GM23338 (cell line): ENCODE data around the gene CLIC5. TPM values are rescaled to one million over a fixed set of nuclear protein-coding genes. Genes with fewer than 3 reads are reported as not detected.

ENCODE experiments used
- ATAC-seq: fragments of 200-7000 bp; cut with Tn5 transposase; 3 replicates; pipeline ENCODE4 v1.9.1; 2020
- DNase-seq: peaks from one replicate; pipeline ENCODE4 v3.0.0-alpha.2; 2015; ENCODE audit warnings: low spot score
- H2AFZ ChIP-seq: fragments of 200-600 bp; sonication (generic); 2 replicates; pipeline ENCODE4 v1.8.0; 2016; ENCODE audit warnings: antibody characterized with exemption, mild to moderate bottlenecking, moderate library complexity
- H3F3A ChIP-seq: fragments of 200-600 bp; sonication (generic); replicated peaks from 2 replicates; pipeline ENCODE4 v1.8.0; 2017; ENCODE audit warnings: antibody characterized with exemption, mixed run types, low read depth
- H3K27ac ChIP-seq: fragments of 200-600 bp; sonication (generic); 2 replicates; pipeline ENCODE4 v1.6.1; 2016; ENCODE audit warnings: low read depth
- H3K27me3 ChIP-seq: fragments of 200-600 bp; sonication (generic); 2 replicates; pipeline ENCODE4 v1.8.0; 2016; ENCODE audit warnings: mild to moderate bottlenecking, mixed run types, moderate library complexity; ENCODE audit not compliant: insufficient read depth
- H3K36me3 ChIP-seq: fragments of 200-600 bp; sonication (generic); 2 replicates; pipeline ENCODE4 v1.8.0; 2016; ENCODE audit warnings: mild to moderate bottlenecking; ENCODE audit not compliant: insufficient read depth
- H3K4me1 ChIP-seq: fragments of 200-600 bp; sonication (generic); 2 replicates; pipeline ENCODE4 v1.8.0; 2016; ENCODE audit warnings: mild to moderate bottlenecking, moderate library complexity; ENCODE audit not compliant: insufficient read depth
- H3K4me2 ChIP-seq: fragments of 200-600 bp; sonication (generic); 2 replicates; pipeline ENCODE4 v1.7.1; 2017; ENCODE audit warnings: mixed run types
- H3K4me3 ChIP-seq: fragments of 200-600 bp; sonication (generic); 2 replicates; pipeline ENCODE4 v1.6.1; 2016; ENCODE audit warnings: mixed run types
- H3K79me2 ChIP-seq: fragments of 200-600 bp; sonication (generic); replicated peaks from 2 replicates; pipeline ENCODE4 v1.8.0; 2017; ENCODE audit warnings: mild to moderate bottlenecking; ENCODE audit not compliant: insufficient read depth
- H3K9me2 ChIP-seq: fragments of 200-600 bp; sonication (generic); 2 replicates; pipeline ENCODE4 v1.8.0; 2017; ENCODE audit not compliant: insufficient read depth
- H4K20me1 ChIP-seq: fragments of 200-600 bp; sonication (generic); replicated peaks from 2 replicates; pipeline ENCODE4 v1.8.0; 2017; ENCODE audit warnings: mild to moderate bottlenecking; ENCODE audit not compliant: insufficient read depth
- H3K27ac Mint-ChIP-seq: 2 replicates; pipeline ENCODE4 v1.8.0; 2020; ENCODE audit warnings: inconsistent platforms, mild to moderate bottlenecking, moderate library complexity, mixed read lengths
- H3K27me3 Mint-ChIP-seq: 3 replicates; pipeline ENCODE4 v1.8.0; 2022; ENCODE audit warnings: low read depth, mild to moderate bottlenecking, moderate library complexity, mixed read lengths, inconsistent platforms; ENCODE audit not compliant: insufficient read depth, poor library complexity
- H3K36me3 Mint-ChIP-seq: 3 replicates; pipeline ENCODE4 v1.8.0; 2021; ENCODE audit warnings: low read depth, mild to moderate bottlenecking, inconsistent platforms, moderate library complexity, mixed read lengths
- H3K4me1 Mint-ChIP-seq: 3 replicates; pipeline ENCODE4 v1.8.0; 2020; ENCODE audit warnings: mild to moderate bottlenecking, inconsistent platforms, mixed read lengths
- H3K4me3 Mint-ChIP-seq: 3 replicates; pipeline ENCODE4 v1.8.0; 2021; ENCODE audit warnings: moderate library complexity, mild to moderate bottlenecking, inconsistent platforms, mixed read lengths
- H3K9me3 Mint-ChIP-seq: 3 replicates; pipeline ENCODE4 v1.8.0; 2020; ENCODE audit warnings: moderate library complexity, mild to moderate bottlenecking, inconsistent platforms, mixed read lengths
- CREB1 ChIP-seq: fragments of 250-450 bp; sonication (Bioruptor Pico); IDR thresholded peaks from 2 replicates; pipeline ENCODE4 v1.5.0; 2020; ENCODE audit warnings: low read depth, mild to moderate bottlenecking, moderate library complexity
- EZH2phosphoT487 ChIP-seq: fragments of 200-600 bp; sonication (generic); IDR thresholded peaks from one replicate; pipeline ENCODE4 v1.8.1; 2018; ENCODE audit warnings: antibody characterized with exemption; ENCODE audit not compliant: unreplicated experiment
- JUNB ChIP-seq: IDR thresholded peaks from one replicate; pipeline ENCODE4 v1.6.1; 2016; ENCODE audit warnings: antibody characterized with exemption; ENCODE audit not compliant: unreplicated experiment
- NANOG ChIP-seq: IDR thresholded peaks from 2 replicates; pipeline ENCODE4 v1.6.1; 2016; ENCODE audit warnings: antibody characterized with exemption, borderline replicate concordance
- POLR2AphosphoS5 ChIP-seq: IDR thresholded peaks from 2 replicates; pipeline ENCODE4 v1.6.1; 2016; ENCODE audit warnings: antibody characterized with exemption, low read depth
- ZNF331 ChIP-seq: fragments of 250-450 bp; sonication (Bioruptor Pico); IDR thresholded peaks from 2 replicates; pipeline ENCODE4 v1.5.0; 2020; ENCODE audit warnings: low read depth, mild to moderate bottlenecking, moderate library complexity
- polyA plus RNA-seq: library from polyadenylated mRNA; unstranded; fragments of >200 nt; fragmentation: Nextera tagmentation; extraction: Ambion mirVana; gene quantifications from 2 replicates; pipeline ENCODE4 v1.2.1, GENCODE V29; 2016
- total RNA-seq: library from RNA; depleted of rRNA; stranded (reverse); fragments of >200 nt; shearing (Covaris generic); gene quantifications from 2 replicates; pipeline ENCODE4 v1.2.3, GENCODE V29; 2014
- TF ChIP-seq, protein P1 (sequence below), 2 experiments: fragments of 200-600 bp in 1 of 2; sonication (generic) in 1 of 2; conservative IDR thresholded peaks; 2 replicates each; pipeline versions ENCODE4 v1.5.1 to v1.6.1; 2016 to 2017; ENCODE audit warnings: antibody characterized with exemption in 2 of 2, low read depth in 2 of 2, mild to moderate bottlenecking in 2 of 2, moderate library complexity in 1 of 2

Gene CLIC5
- total and polyA plus RNA-seq, 2 experiments from 2014 or later, result 0.08 TPM; not detected in 1

GRCh38 chr6:45841062-45841461 lies 174.6 kb downstream of the CLIC5 start:
- Histone ChIP-seq H3K4me3 (no peak overlapping the region), H3F3A (no peaks in the 10 kb centered on the region), H3K9me2 (peaks cover 4% of the 10 kb centered on the region), H3K4me1 (no peaks in the 10 kb centered on the region), H4K20me1 (no peaks in the 10 kb centered on the region), H3K27ac (no peak overlapping the region), H2AFZ (no peak overlapping the region), H3K79me2 (no peaks in the 10 kb centered on the region), H3K4me2 (no peak overlapping the region), H3K36me3 (no peaks in the 10 kb centered on the region), H3K27me3 (no peaks in the 10 kb centered on the region)
- Mint-ChIP-seq H3K27ac (no peak overlapping the region), H3K4me3 (no peak overlapping the region), H3K36me3 (no peaks in the 10 kb centered on the region), H3K9me3 (no peaks in the 10 kb centered on the region), H3K4me1 (peaks cover 8% of the 10 kb centered on the region; the same call in 2 of the 3 replicates), H3K27me3 (peaks cover 5% of the 10 kb centered on the region)
- ATAC-seq (no peak), DNase-seq (no peak)
- TF ChIP-seq POLR2AphosphoS5, result no peak
- TF ChIP-seq, protein P1, sequence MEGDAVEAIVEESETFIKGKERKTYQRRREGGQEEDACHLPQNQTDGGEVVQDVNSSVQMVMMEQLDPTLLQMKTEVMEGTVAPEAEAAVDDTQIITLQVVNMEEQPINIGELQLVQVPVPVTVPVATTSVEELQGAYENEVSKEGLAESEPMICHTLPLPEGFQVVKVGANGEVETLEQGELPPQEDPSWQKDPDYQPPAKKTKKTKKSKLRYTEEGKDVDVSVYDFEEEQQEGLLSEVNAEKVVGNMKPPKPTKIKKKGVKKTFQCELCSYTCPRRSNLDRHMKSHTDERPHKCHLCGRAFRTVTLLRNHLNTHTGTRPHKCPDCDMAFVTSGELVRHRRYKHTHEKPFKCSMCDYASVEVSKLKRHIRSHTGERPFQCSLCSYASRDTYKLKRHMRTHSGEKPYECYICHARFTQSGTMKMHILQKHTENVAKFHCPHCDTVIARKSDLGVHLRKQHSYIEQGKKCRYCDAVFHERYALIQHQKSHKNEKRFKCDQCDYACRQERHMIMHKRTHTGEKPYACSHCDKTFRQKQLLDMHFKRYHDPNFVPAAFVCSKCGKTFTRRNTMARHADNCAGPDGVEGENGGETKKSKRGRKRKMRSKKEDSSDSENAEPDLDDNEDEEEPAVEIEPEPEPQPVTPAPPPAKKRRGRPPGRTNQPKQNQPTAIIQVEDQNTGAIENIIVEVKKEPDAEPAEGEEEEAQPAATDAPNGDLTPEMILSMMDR (conservative IDR thresholded peaks at IDR 0.05; ENCODE audit: low read depth in 2 of 2), result 0 out of 4 replicates have a peak, but pooled peaks of 1 of the 2 experiments have one; percentile 14

- Histone ChIP-seq H3K9me2 (peaks cover 4% of the 10 kb centered on the region), H3K4me3 (no peak overlapping the region), H3K79me2 (no peaks in the 10 kb centered on the region)
Measured at GRCh38 chr6:45838996-45839395, 176.7 kb downstream of the CLIC5 start.

GRCh38 chr6:45838451-45838850 lies 177.2 kb downstream of the CLIC5 start:
- Histone ChIP-seq H3K9me2 (peaks cover 4% of the 10 kb centered on the region), H3K4me3 (no peak overlapping the region), H3F3A (no peaks in the 10 kb centered on the region), H3K27me3 (no peaks in the 10 kb centered on the region), H3K4me1 (no peaks in the 10 kb centered on the region), H3K27ac (no peak overlapping the region), H4K20me1 (no peaks in the 10 kb centered on the region), H2AFZ (no peak overlapping the region), H3K4me2 (no peak overlapping the region), H3K79me2 (no peaks in the 10 kb centered on the region), H3K36me3 (no peaks in the 10 kb centered on the region)
- Mint-ChIP-seq H3K4me1 (no peaks in the 10 kb centered on the region), H3K27ac (no peak overlapping the region), H3K4me3 (no peak overlapping the region), H3K27me3 (peaks cover 5% of the 10 kb centered on the region), H3K9me3 (no peaks in the 10 kb centered on the region), H3K36me3 (no peaks in the 10 kb centered on the region)
- ATAC-seq (no peak), DNase-seq (no peak)
- TF ChIP-seq NANOG, result no peak
- TF ChIP-seq, protein P1 (conservative IDR thresholded peaks at IDR 0.05; ENCODE audit: low read depth in 2 of 2), result no peak
- TF ChIP-seq EZH2phosphoT487, result no peak
- no peak for TF ChIP-seq ZNF331
- no peak for TF ChIP-seq JUNB
- no peak for TF ChIP-seq CREB1 (CRISPR knock-in tag)

More at GRCh38 chr6:45838996-45839395, 176.7 kb downstream of the CLIC5 start:
- no peaks in the 10 kb centered on the region for H3K4me1 Mint-ChIP-seq
- H3K27me3 ChIP-seq, result no peaks in the 10 kb centered on the region
- H3K9me3 Mint-ChIP-seq, result no peaks in the 10 kb centered on the region
- H3K4me1 ChIP-seq, result no peaks in the 10 kb centered on the region
- H4K20me1 ChIP-seq, result no peaks in the 10 kb centered on the region
- H3K4me3 Mint-ChIP-seq, result no peak overlapping the region
- no peaks in the 10 kb centered on the region for H3K36me3 ChIP-seq
- ATAC-seq (no peak), DNase-seq (no peak)
- peaks cover 5% of the 10 kb centered on the region for H3K27me3 Mint-ChIP-seq
- no peak for TF ChIP-seq NANOG
- TF ChIP-seq, protein P1 (conservative IDR thresholded peaks at IDR 0.05; ENCODE audit: low read depth in 2 of 2), result peak in 1 of 2 experiments; percentile 39; a peak in 2 of 4 replicates
- no peak overlapping the region for H3K27ac ChIP-seq
- H3F3A ChIP-seq, result no peaks in the 10 kb centered on the region
- no peak overlapping the region for H2AFZ ChIP-seq
- H3K4me2 ChIP-seq, result no peak overlapping the region
- no peak overlapping the region for H3K27ac Mint-ChIP-seq
- no peaks in the 10 kb centered on the region for H3K36me3 Mint-ChIP-seq
